Measurements from ENCODE around the gene CYB561A3.
A peak's percentile ranks its signal among the peaks of the same experiment; 100 is the strongest.

The CYB561A3 gene

DNA sequence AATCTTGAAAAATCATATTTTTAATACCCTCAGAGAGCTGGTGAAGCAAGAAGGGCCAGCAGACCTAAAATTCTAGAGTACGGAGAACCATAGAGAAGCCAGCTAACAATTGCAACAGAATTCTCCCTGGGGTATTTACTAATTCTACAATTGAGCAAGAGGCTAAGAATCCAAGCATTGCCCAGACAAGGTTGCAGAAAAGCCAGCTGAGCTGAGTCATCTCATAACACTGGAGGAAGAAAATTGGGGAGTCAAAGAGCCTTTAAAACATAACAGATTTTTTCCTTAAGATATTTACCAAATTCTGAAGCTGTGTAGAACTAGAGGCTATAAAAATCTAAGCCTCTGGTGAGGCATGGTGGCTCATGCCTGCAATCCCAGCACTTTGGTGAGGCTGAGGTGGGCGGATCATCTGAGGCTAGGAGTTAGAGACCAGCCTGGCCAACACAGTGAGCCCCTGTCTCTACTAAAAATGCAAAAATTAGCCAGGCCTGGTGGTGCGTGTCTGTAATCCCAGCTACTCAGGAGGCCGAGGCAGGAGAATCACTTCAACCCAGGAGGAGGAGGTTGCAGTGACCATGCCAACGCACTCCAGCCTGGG is 17.1 kb upstream of the CYB561A3 start:
- H3K27ac Mint-ChIP-seq = no peak overlapping the region
- no peaks in the 10 kb centered on the region for H3K27me3 Mint-ChIP-seq (ENCODE audit: low read depth)
- H3K4me1 Mint-ChIP-seq (ENCODE audit: low read depth) = no peaks in the 10 kb centered on the region
- DNase-seq (ENCODE audit: low spot score) = no peak
- H3K36me3 Mint-ChIP-seq (ENCODE audit: low read depth) = peaks cover 14% of the 10 kb centered on the region
- H3K4me3 Mint-ChIP-seq = no peak overlapping the region
- H3K9me3 Mint-ChIP-seq = no peaks in the 10 kb centered on the region

DNA sequence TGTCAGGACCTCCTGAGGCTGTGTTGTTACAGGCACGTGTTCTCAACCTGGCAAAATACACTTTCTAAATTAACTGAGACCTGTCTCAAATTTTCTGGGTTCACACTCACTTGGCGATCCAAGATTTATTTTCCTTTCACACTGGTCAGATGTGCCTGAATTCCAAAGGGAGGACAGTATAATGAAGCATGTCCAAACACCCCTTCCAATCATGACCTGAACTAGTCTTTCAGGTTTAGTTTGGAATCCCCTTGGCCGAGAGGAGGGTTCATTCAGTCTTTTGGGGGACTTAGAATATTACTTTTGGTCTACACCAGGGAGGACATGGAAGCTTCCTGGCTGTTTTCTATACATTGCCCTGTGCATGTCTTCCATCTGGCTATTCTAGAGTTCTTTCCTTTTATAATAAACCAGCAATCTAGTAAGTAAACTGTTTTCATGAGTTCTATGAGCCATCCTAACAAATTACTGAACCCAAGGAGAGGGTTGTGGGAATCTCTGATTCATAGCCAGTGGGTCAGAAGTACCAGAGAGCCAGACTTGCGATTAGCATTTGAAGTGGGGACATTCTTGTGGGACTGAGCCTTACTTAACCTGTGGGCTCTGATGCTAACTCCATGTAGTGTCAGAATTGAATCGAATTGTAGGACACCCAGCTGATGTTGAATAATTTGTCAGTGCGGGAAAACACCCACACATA is 15.9 kb upstream of the CYB561A3 start:
- no peak for DNase-seq (ENCODE audit: low spot score)
- Mint-ChIP-seq H3K27me3 (ENCODE audit: low read depth) (no peaks in the 10 kb centered on the region), H3K4me3 (no peak overlapping the region), H3K27ac (no peak overlapping the region), H3K36me3 (ENCODE audit: low read depth) (peaks cover 18% of the 10 kb centered on the region), H3K4me1 (ENCODE audit: low read depth) (no peaks in the 10 kb centered on the region), H3K9me3 (no peaks in the 10 kb centered on the region)

DNA sequence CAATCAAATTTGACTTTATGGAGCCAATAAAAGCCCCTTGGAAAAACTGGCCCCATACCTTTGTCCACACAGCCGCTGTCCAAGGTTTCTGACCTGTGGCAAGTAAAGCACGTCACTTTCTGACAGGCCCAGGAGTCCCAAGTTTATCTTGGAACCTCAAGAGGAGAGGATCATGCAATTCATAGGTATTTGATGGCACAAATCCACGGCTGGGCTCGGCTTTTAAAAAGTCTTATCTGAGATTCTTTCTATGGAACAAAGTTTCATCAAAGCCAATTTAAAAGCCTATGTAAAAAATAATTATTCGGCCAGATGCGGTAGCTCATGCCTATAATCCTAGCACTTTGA is 14.1 kb upstream of the CYB561A3 start:
- DNase-seq (ENCODE audit: low spot score) = no peak
- no peak overlapping the region for H3K27ac Mint-ChIP-seq
- peaks cover 30% of the 10 kb centered on the region for H3K36me3 Mint-ChIP-seq (ENCODE audit: low read depth)
- peaks cover 4% of the 10 kb centered on the region for H3K9me3 Mint-ChIP-seq
- H3K4me1 Mint-ChIP-seq (ENCODE audit: low read depth) = no peaks in the 10 kb centered on the region
- no peak overlapping the region for H3K4me3 Mint-ChIP-seq
- no peaks in the 10 kb centered on the region for H3K27me3 Mint-ChIP-seq (ENCODE audit: low read depth)

DNA sequence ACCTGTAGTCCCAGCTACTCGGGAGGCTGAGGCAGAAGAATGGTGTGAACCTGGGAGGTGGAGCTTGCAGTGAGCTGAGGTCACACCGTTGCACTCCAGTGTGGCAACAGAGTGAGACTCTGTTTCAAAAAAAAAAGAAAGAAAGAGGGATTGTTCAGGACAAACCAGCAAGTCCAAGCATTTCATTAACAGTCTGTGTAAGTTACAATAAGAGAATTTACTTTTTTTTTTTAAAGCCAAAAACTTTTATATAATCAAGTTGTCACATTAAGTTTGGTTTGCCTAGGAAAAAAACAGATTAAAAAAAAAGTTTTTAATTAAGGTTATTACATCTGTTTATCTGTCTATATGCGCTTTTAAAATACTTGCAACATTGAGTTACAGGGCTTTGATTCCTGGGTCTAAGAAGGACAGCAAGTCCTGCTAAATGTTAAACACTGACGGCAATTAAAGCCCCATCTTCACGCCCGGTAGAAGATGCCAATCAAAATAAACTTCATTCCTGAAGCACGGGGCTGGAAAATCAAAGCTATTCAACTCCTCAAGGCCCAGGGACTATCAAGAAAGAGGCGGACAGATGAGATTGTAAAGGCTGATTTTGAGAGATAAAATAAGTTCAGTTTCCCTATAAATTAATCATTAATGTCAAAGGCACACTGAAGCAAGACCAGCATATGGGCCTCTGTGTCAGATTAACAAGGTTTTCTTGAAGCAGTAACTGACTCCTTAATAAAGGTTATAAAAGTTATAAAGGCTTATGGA is 11.2 kb upstream of the CYB561A3 start:
- peaks cover 4% of the 10 kb centered on the region for H3K9me3 Mint-ChIP-seq
- no peak overlapping the region for H3K4me3 Mint-ChIP-seq
- H3K27me3 Mint-ChIP-seq (ENCODE audit: low read depth) = no peaks in the 10 kb centered on the region
- no peak for DNase-seq (ENCODE audit: low spot score)
- no peak overlapping the region for H3K27ac Mint-ChIP-seq
- H3K4me1 Mint-ChIP-seq (ENCODE audit: low read depth) = peaks cover 7% of the 10 kb centered on the region
- peaks cover 52% of the 10 kb centered on the region for H3K36me3 Mint-ChIP-seq (ENCODE audit: low read depth)

DNA sequence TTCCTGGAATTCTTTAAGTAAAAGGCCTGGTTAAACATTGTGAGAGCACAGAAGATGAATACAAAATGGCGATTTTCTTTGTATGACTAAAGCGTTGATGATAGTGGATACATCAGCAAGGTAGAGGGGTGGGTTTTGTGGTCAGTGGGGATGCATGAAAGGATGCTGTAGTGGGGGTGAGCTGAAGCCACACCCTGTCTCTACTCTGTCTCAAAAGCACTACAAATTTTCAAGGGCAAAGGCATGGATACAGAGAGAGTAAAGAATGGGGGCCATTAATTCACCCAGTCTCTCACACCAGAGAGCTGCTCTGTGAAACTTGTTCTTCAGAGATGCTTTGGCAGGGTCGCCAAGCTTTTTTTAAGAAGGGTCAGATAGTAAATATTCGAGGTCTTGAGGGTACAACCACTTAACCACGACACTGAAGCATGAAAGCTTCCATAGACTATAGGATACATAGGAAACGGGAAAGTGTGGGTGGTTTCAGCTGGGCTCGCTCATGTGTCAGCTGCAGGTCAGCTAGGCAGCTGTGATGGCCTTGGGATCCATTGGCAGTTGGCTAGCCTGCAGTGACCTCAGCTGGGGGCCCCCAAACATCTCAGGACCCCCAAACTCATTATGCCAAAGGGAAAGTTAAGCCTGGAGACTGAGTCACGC is 8.8 kb upstream of the CYB561A3 start:
- Mint-ChIP-seq H3K4me1 (ENCODE audit: low read depth) (peaks cover 7% of the 10 kb centered on the region), H3K36me3 (ENCODE audit: low read depth) (peaks cover 61% of the 10 kb centered on the region), H3K27me3 (ENCODE audit: low read depth) (no peaks in the 10 kb centered on the region), H3K9me3 (peaks cover 4% of the 10 kb centered on the region), H3K27ac (no peak overlapping the region), H3K4me3 (no peak overlapping the region)
- DNase-seq (ENCODE audit: low spot score) = no peak

DNA sequence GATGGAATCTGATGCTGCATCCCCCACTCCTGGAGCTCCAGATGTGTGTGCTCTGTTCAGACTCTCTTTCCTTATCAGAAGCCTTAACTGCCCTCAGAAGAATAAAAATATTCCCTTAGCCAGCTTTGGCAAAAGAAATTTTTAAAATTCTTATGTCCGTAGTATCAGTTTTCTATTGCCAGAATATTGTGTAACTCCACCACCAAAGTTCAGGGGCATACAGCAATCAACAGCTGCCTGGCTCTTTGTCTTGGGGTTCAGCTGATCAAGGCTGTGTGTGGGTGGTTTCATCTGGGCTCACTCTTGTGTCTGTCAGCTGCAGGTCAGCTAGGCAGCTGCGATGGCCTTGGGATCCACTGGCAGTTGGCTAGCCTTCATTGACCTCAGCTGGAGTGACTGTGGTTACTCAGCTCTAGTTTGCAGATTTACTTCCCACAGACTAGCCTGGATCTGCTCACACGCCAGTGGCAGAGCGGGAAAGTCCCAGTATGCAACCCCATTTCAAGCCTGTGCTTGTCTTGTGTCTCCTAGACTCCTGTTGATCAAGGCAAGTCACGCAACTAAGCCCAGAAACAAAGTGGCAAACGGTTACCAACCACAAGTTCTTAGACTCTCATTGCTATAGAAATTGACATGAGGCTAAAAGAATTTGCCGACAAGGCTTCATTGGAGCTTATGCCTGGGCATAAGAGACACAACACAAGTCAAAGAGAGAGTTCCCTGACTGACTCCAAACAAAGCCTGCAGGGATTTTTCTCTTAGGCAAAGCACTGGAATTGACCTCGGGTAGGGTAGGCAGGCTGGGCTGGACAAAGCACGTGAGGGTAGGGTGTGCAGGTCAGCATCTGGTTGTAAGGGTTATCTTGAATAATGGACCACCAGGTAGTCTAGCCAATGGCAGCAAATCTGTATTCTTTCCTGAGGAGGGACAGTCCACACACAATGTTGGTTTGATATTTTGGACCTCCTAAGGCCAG is 8.0 kb upstream of the CYB561A3 start:
- Mint-ChIP-seq H3K4me1 (ENCODE audit: low read depth) (peaks cover 7% of the 10 kb centered on the region), H3K9me3 (peaks cover 4% of the 10 kb centered on the region), H3K27ac (peak overlapping the region; percentile 59), H3K4me3 (no peak overlapping the region), H3K27me3 (ENCODE audit: low read depth) (no peaks in the 10 kb centered on the region), H3K36me3 (ENCODE audit: low read depth) (peaks cover 57% of the 10 kb centered on the region)
- no peak for DNase-seq (ENCODE audit: low spot score)

DNA sequence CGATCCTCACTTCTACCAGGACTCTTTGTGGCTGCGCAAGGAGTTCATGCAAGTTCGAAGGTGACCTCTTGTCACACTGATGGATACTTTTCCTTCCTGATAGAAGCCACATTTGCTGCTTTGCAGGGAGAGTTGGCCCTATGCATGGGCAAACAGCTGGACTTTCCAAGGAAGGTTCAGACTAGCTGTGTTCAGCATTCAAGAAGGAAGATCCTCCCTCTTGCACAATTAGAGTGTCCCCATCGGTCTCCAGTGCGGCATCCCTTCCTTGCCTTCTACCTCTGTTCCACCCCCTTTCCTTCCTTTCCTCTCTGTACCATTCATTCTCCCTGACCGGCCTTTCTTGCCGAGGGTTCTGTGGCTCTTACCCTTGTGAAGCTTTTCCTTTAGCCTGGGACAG is 7.0 kb upstream of the CYB561A3 start:
- peaks cover 9% of the 10 kb centered on the region for H3K4me1 Mint-ChIP-seq (ENCODE audit: low read depth)
- no peak overlapping the region for H3K4me3 Mint-ChIP-seq
- peaks cover 4% of the 10 kb centered on the region for H3K9me3 Mint-ChIP-seq
- H3K27me3 Mint-ChIP-seq (ENCODE audit: low read depth) = no peaks in the 10 kb centered on the region
- no peak for DNase-seq (ENCODE audit: low spot score)
- peaks cover 61% of the 10 kb centered on the region for H3K36me3 Mint-ChIP-seq (ENCODE audit: low read depth)
- H3K27ac Mint-ChIP-seq = no peak overlapping the region

DNA sequence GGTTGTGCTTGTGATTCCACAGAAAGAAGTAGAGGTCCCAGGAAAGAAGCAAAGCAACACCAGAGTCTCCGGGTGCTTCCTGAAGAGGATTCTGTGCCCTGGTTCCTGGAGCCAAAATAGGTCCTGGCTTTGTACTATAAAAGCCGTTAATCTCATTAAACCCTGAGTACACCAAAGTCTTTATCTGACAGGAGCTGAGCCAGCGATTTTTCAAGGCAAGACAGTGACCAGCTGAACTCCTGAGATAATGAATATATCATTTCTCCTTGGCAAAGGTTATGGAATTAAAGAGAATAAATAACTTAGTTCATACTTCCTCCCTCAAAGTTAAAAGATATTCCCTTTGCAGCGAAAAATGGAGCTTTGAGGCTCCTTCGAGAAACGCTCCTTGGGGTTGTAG is 5.7 kb upstream of the CYB561A3 start:
- no peak overlapping the region for H3K27ac Mint-ChIP-seq
- no peak for DNase-seq (ENCODE audit: low spot score)
- no peak overlapping the region for H3K4me3 Mint-ChIP-seq
- H3K4me1 Mint-ChIP-seq (ENCODE audit: low read depth) = peaks cover 17% of the 10 kb centered on the region
- peaks cover 4% of the 10 kb centered on the region for H3K9me3 Mint-ChIP-seq
- no peaks in the 10 kb centered on the region for H3K27me3 Mint-ChIP-seq (ENCODE audit: low read depth)
- peaks cover 59% of the 10 kb centered on the region for H3K36me3 Mint-ChIP-seq (ENCODE audit: low read depth)

DNA sequence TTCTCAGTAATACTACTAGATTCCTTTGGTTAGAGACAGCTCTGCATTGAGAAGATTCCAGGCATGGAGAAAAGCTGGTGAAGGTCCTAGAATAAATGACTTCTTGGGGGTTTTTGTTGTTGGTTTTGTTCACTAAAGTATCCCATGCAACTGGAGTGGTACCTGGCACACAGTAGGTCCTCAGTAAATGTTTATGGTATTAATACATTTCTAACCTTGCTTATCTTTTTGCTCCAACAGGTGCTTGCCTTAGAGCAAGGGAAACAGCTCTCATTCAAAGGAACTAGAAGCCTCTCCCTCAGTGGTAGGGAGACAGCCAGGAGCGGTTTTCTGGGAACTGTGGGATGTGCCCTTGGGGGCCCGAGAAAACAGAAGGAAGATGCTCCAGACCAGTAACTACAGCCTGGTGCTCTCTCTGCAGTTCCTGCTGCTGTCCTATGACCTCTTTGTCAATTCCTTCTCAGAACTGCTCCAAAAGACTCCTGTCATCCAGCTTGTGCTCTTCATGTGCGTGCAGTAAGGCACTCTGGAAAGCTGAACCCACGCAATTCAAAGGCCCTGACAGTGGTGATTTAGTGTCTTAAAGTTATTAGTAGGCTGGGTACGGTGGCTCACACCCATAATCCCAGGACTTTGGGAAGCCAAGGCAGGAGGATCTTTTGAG is 2.5 kb upstream of the CYB561A3 start:
- no peaks in the 10 kb centered on the region for H3K9me3 Mint-ChIP-seq
- peaks cover 27% of the 10 kb centered on the region for H3K4me1 Mint-ChIP-seq (ENCODE audit: low read depth)
- peak overlapping the region; percentile 97 for H3K4me3 Mint-ChIP-seq
- H3K36me3 Mint-ChIP-seq (ENCODE audit: low read depth) = peaks cover 39% of the 10 kb centered on the region
- DNase-seq (ENCODE audit: low spot score) = no peak
- no peaks in the 10 kb centered on the region for H3K27me3 Mint-ChIP-seq (ENCODE audit: low read depth)
- no peak overlapping the region for H3K27ac Mint-ChIP-seq

DNA sequence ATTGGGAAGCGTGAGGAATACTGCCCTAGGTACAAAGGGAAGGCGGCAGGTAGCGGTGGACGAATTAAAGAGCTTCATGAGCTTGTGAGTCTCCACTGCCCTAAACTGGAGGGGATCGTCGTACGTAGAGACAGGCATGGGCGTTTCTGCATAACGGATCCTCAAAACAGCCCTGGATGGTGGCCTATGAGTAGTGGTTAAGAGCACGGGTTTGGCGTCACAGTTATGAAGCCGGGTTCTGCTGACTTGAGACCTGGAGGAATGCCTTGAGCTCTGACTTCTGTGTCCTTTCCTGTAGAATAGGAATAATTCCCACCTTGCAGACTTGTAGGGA is 827 bp upstream of the CYB561A3 start:
- H3K36me3 Mint-ChIP-seq (ENCODE audit: low read depth) = peaks cover 29% of the 10 kb centered on the region
- H3K27ac Mint-ChIP-seq = peak overlapping the region; percentile 96
- no peak for DNase-seq (ENCODE audit: low spot score)
- peaks cover 28% of the 10 kb centered on the region for H3K4me1 Mint-ChIP-seq (ENCODE audit: low read depth)
- peak overlapping the region; percentile 97 for H3K4me3 Mint-ChIP-seq
- no peaks in the 10 kb centered on the region for H3K9me3 Mint-ChIP-seq
- no peaks in the 10 kb centered on the region for H3K27me3 Mint-ChIP-seq (ENCODE audit: low read depth)

DNA sequence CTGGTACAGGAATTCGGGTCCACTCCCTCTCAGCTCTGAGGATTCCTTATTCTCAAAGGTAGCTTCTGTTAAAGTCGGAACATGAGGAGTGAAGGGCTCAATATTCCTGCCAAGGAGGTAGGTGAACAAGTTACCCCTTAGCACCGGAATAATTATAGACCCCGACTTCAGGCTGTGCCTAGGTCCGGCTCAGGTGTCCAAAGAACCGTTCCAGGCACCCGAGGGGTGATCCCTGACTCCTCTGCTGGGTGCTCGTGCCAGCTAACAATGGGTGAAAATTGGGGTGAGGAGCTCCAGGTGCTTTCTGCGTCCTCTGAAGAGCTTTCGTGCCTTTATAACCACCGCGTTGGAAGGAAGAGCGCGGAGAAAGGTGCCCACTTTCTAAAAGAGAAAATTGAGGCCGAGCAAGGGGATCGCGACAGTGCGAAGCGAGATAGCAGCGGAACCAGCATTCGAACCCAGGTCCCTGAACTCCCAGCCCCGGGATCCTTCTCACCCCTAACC is 393 bp downstream of the CYB561A3 start:
- Mint-ChIP-seq H3K27ac (peak overlapping the region; percentile 96), H3K4me1 (ENCODE audit: low read depth) (peaks cover 33% of the 10 kb centered on the region), H3K4me3 (peak overlapping the region; percentile 97), H3K36me3 (ENCODE audit: low read depth) (peaks cover 21% of the 10 kb centered on the region), H3K27me3 (ENCODE audit: low read depth) (no peaks in the 10 kb centered on the region), H3K9me3 (no peaks in the 10 kb centered on the region)
- DNase-seq (ENCODE audit: low spot score) = no peak

DNA sequence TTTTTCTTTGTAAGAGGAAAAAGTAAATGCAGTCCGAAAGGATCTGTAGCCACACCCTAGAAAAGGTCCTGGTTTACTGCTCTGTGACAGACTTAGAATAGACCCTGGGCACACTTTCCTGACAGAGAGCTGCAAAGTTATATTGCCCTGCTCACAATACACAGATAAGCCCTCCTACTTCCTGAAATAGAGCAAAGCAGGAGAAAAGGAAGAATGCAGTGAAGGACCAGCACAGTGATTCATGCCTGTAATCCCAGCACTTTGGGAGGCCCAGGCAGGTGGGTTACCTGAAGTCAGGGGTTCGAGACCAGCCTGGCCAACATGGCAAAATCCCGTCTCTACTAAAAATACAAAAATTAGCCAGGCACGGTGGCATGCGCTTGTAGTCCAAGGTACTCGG is 2.2 kb downstream of the CYB561A3 start:
- no peaks in the 10 kb centered on the region for H3K27me3 Mint-ChIP-seq (ENCODE audit: low read depth)
- no peak overlapping the region for H3K27ac Mint-ChIP-seq
- peaks cover 19% of the 10 kb centered on the region for H3K36me3 Mint-ChIP-seq (ENCODE audit: low read depth)
- H3K4me1 Mint-ChIP-seq (ENCODE audit: low read depth) = peaks cover 35% of the 10 kb centered on the region
- no peaks in the 10 kb centered on the region for H3K9me3 Mint-ChIP-seq
- DNase-seq (ENCODE audit: low spot score) = no peak
- peak overlapping the region; percentile 21 for H3K4me3 Mint-ChIP-seq

DNA sequence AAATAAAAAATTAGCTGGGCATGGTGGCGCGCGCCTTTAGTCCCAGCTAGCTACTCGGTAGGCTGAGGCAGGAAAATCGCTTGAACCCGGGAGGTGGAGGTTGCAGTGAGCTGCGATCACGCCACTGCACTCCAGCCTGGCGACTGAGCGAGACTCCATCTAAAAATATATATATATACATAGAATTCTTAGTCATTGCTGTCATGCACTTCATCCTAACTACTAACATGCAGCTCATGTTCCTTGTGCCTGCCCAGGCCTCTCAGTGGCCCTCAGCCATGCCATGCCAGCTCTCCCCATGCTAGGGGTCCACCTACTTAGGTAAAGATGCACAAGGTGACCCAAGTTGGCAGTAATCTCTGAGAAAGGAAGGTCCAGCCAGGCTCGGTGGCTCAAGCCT is 3.1 kb downstream of the CYB561A3 start:
- H3K9me3 Mint-ChIP-seq = no peaks in the 10 kb centered on the region
- no peak overlapping the region for H3K4me3 Mint-ChIP-seq
- H3K27me3 Mint-ChIP-seq (ENCODE audit: low read depth) = no peaks in the 10 kb centered on the region
- H3K36me3 Mint-ChIP-seq (ENCODE audit: low read depth) = peaks cover 17% of the 10 kb centered on the region
- no peak for DNase-seq (ENCODE audit: low spot score)
- peaks cover 33% of the 10 kb centered on the region for H3K4me1 Mint-ChIP-seq (ENCODE audit: low read depth)
- no peak overlapping the region for H3K27ac Mint-ChIP-seq

Data from T-helper 2 cell treated with Interferon-gamma antibody and Interleukin-4, amounts not matched to agents 5 μg/mL and 100 μg/mL, for 36 hours (primary cell).